ENCODE data around the gene UBL3. TPM values are rescaled to one million over a fixed set of nuclear protein-coding genes. Genes with fewer than 3 reads are reported as not detected.

UBL3 gene
- total RNA-seq, 2 donors from 2014 or later, result 36.3 to 38.2 TPM

GRCh38 chr13:29819143-29819542 lies 31.3 kb downstream of the UBL3 start:
- no peak for DNase-seq (ENCODE audit: low spot score)
- Histone ChIP-seq H3K27me3 (replicated peaks; ENCODE audit: insufficient read depth) (no peaks in the 10 kb centered on the region), H3K9me3 (no peaks in the 10 kb centered on the region), H3K4me1 (replicated peaks) (no peaks in the 10 kb centered on the region), H3K27ac (no peak overlapping the region), H3K4me3 (no peak overlapping the region), H3K36me3 (no peaks in the 10 kb centered on the region)
- WGBS, result 88% methylated on average over 2 of the region's 2 CpGs
- intact Hi-C loops (cut with DNase I), result no loop called here
- TF ChIP-seq POLR2AphosphoS5 (IDR thresholded peaks at IDR 0.05) (no peak), POLR2A (IDR thresholded peaks at IDR 0.05) (no peak)
- TF ChIP-seq, protein P1, sequence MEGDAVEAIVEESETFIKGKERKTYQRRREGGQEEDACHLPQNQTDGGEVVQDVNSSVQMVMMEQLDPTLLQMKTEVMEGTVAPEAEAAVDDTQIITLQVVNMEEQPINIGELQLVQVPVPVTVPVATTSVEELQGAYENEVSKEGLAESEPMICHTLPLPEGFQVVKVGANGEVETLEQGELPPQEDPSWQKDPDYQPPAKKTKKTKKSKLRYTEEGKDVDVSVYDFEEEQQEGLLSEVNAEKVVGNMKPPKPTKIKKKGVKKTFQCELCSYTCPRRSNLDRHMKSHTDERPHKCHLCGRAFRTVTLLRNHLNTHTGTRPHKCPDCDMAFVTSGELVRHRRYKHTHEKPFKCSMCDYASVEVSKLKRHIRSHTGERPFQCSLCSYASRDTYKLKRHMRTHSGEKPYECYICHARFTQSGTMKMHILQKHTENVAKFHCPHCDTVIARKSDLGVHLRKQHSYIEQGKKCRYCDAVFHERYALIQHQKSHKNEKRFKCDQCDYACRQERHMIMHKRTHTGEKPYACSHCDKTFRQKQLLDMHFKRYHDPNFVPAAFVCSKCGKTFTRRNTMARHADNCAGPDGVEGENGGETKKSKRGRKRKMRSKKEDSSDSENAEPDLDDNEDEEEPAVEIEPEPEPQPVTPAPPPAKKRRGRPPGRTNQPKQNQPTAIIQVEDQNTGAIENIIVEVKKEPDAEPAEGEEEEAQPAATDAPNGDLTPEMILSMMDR (IDR thresholded peaks at IDR 0.05), result no peak

DNA sequence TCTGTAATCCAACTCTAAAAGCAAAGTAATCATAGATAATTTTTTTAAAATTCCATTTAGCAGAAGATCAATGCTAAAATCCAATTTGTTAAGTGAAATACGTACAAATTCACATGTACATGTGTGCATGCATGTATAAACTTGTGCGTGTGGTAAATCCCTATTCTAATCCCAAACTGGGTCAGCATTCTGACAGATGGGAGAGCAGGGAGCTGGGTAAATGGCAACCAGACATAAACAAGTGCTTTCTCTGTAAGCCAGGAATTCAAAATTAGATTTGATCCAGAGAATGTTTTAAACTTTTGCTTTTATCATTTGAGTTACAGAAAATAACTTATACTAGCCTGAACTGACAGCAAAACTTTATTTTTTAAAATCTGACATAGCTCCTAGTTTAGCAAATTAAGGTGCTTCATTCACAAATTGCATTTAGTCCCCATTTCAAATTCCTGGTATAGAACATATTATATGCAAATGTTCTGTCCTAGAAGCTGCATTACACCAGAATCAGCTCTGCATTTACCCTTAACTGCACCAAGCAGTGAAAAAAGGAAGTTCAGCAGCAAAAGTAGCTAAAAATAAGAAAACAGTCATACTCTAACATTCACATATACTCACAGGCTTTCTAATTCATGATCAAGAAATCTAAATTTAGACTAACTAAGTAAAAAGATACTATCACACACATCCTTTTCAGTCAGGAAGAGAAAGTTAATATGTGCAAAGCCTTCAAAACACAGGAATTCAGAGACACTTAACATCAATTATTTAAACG lies 32.6 kb downstream of the UBL3 start:
- no peaks in the 10 kb centered on the region for H3K4me1 ChIP-seq (replicated peaks)

DNA sequence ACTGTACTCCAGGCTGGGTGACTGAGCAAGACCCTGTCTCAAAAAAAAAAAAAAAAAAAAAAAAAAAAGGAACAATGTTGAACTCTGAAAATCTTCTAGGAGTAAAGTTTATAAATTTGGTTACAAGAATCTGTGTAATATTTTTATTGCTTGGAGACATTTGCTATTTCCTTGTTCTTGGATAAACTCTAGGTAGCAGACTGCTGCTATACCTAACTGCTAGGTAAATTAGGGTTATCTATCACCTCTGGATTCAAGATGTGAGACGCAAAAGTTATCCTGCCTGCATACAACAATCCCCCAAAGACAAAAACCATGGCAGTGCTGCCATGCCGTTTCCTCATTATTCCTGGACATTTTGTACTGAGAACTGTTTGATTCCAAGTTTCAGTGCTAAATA lies 33.7 kb downstream of the UBL3 start:
- Histone ChIP-seq H3K9me3 (no peaks in the 10 kb centered on the region), H3K36me3 (no peaks in the 10 kb centered on the region), H3K27me3 (replicated peaks; ENCODE audit: insufficient read depth) (no peaks in the 10 kb centered on the region), H3K4me3 (no peak overlapping the region), H3K27ac (no peak overlapping the region), H3K4me1 (replicated peaks) (no peaks in the 10 kb centered on the region)
- 64% methylated on average over 2 of the region's 2 CpGs for WGBS
- intact Hi-C loops (cut with DNase I), result no loop called here
- no peak for TF ChIP-seq POLR2A (IDR thresholded peaks at IDR 0.05)
- TF ChIP-seq, protein P1 (IDR thresholded peaks at IDR 0.05), result no peak
- TF ChIP-seq POLR2AphosphoS5 (IDR thresholded peaks at IDR 0.05), result no peak
- no peak for DNase-seq (ENCODE audit: low spot score)

More for the DNA sequence above, 32.6 kb downstream of the UBL3 start:
- 37% methylated on average over 3 of the region's 3 CpGs for WGBS
- no peaks in the 10 kb centered on the region for H3K27me3 ChIP-seq (replicated peaks; ENCODE audit: insufficient read depth)
- no peaks in the 10 kb centered on the region for H3K9me3 ChIP-seq
- intact Hi-C loops (cut with DNase I), result no loop called here
- DNase-seq (ENCODE audit: low spot score), result no peak
- H3K27ac ChIP-seq, result no peak overlapping the region
- no peak overlapping the region for H3K4me3 ChIP-seq
- TF ChIP-seq POLR2A (IDR thresholded peaks at IDR 0.05) (no peak), POLR2AphosphoS5 (IDR thresholded peaks at IDR 0.05) (no peak)
- TF ChIP-seq, protein P1 (IDR thresholded peaks at IDR 0.05), result no peak
- no peaks in the 10 kb centered on the region for H3K36me3 ChIP-seq

DNA sequence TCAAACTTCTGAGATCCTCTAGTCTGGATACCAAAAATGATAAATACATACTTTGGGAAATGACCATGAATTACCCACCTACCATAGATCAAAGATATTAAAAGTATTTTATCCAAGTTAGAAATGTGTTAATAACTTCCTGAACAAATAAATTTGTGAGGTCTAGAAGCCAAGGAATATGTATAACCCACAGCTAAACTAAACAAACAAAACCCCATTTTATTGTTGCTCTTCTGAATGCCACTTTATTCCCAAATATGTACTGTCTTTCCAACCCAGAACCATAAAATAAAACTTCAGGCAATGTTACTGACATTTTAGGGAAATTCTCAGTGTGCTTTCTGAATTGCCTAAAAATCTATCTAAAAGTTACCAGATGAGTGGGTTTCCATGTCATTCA lies 35.1 kb downstream of the UBL3 start:
- H3K4me1 ChIP-seq (replicated peaks), result peaks cover 4% of the 10 kb centered on the region
- intact Hi-C loops (cut with DNase I), result no loop called here

More for the DNA sequence above, 35.1 kb downstream of the UBL3 start:
- Histone ChIP-seq H3K27ac (no peak overlapping the region), H3K27me3 (replicated peaks; ENCODE audit: insufficient read depth) (no peaks in the 10 kb centered on the region), H3K4me3 (no peak overlapping the region), H3K36me3 (no peaks in the 10 kb centered on the region), H3K9me3 (no peaks in the 10 kb centered on the region)
- TF ChIP-seq POLR2A (IDR thresholded peaks at IDR 0.05) (no peak), POLR2AphosphoS5 (IDR thresholded peaks at IDR 0.05) (no peak)
- TF ChIP-seq, protein P1 (IDR thresholded peaks at IDR 0.05), result no peak
- no peak for DNase-seq (ENCODE audit: low spot score)

All from prostate gland (tissue), 2 donors.